SK-N-SH (cell line): Measurements from ENCODE around the gene SPIB. TPM values are rescaled to one million over a fixed set of nuclear protein-coding genes. Genes with fewer than 3 reads are reported as not detected.

ENCODE experiments used
- CTCF ChIA-PET: fragments of 300-600, 350-600 bp; formaldehyde crosslinking; extraction: SDS; loops from one replicate; lab custom pipeline; 2021; lab: Yijun Ruan, JAX
- POLR2A ChIA-PET: fragments of 350-600 bp; sonication (Branson Sonifier 250); formaldehyde crosslinking; extraction: SDS; loops from one replicate; lab custom pipeline; 2020; ENCODE audit warnings: antibody characterized with exemption, inconsistent platforms; lab: Yijun Ruan, JAX
- DNase-seq: peaks from one replicate; pipeline ENCODE4 v3.0.0; 2012
- H2AFZ ChIP-seq: fragments of 200-600 bp; sonication (generic); 2 replicates; pipeline ENCODE4 v1.8.1; 2016; ENCODE audit warnings: antibody characterized with exemption, mild to moderate bottlenecking, low read depth
- H3F3A ChIP-seq: fragments of 200-600 bp; sonication (generic); replicated peaks from 2 replicates; pipeline ENCODE3; 2016; ENCODE audit warnings: antibody characterized with exemption, mild to moderate bottlenecking; ENCODE audit not compliant: insufficient read depth
- H3K27ac ChIP-seq, 2 experiments: fragments of 200-500 bp in 1 of 2; fragments of 200-600 bp in 1 of 2; sonication (Bioruptor generic) in 1 of 2; sonication (generic), shearing (Covaris generic) in 1 of 2; 2 replicates each; pipeline versions ENCODE4 v1.5.1 to v1.6.1; 2014 to 2016; ENCODE audit warnings: low read depth in 2 of 2, inconsistent platforms in 1 of 2, low read length in 1 of 2, mild to moderate bottlenecking in 1 of 2, mixed read lengths in 1 of 2
- H3K27me3 ChIP-seq: fragments of 200-600 bp; sonication (generic), shearing (Covaris generic); 2 replicates; pipeline ENCODE4 v1.6.1; 2016; ENCODE audit warnings: mixed run types; ENCODE audit not compliant: insufficient read depth
- H3K36me3 ChIP-seq, 2 experiments: fragments of 200-500 bp in 1 of 2; fragments of 200-600 bp in 1 of 2; sonication (Bioruptor generic) in 1 of 2; sonication (generic) in 1 of 2; replicated peaks in 1 of 2; 2 replicates each; pipeline versions ENCODE3 to v1.5.1; 2014 to 2016; ENCODE audit warnings: low read length in 1 of 2, mild to moderate bottlenecking in 1 of 2; ENCODE audit not compliant: insufficient read depth in 2 of 2, control insufficient read depth in 1 of 2
- H3K4me1 ChIP-seq, 2 experiments: fragments of 200-500 bp in 1 of 2; fragments of 200-600 bp in 1 of 2; sonication (Bioruptor generic) in 1 of 2; sonication (generic), shearing (Covaris generic) in 1 of 2; 2 replicates each; pipeline versions ENCODE4 v1.5.1 to v1.6.1; 2014 to 2016; ENCODE audit warnings: low read depth in 1 of 2, low read length in 1 of 2, mixed run types in 1 of 2; ENCODE audit not compliant: insufficient read depth in 2 of 2, control insufficient read depth in 1 of 2
- H3K4me2 ChIP-seq: fragments of 200-600 bp; sonication (generic), shearing (Covaris generic); 2 replicates; pipeline ENCODE4 v1.6.1; 2017; ENCODE audit warnings: mixed run types
- H3K4me3 ChIP-seq, 2 experiments: fragments of 200-500 bp in 1 of 2; fragments of 200-600 bp in 1 of 2; sonication (Bioruptor generic) in 1 of 2; sonication (generic), shearing (Covaris generic) in 1 of 2; 2 replicates each; pipeline versions ENCODE4 v1.5.1 to v1.8.1; 2014 to 2016; ENCODE audit warnings: low read depth in 2 of 2, inconsistent platforms in 1 of 2, low read length in 1 of 2, mild to moderate bottlenecking in 1 of 2, mixed read lengths in 1 of 2, moderate library complexity in 1 of 2
- H3K79me2 ChIP-seq: fragments of 200-600 bp; sonication (generic); 2 replicates; pipeline ENCODE4 v1.8.1; 2017; ENCODE audit warnings: mild to moderate bottlenecking; ENCODE audit not compliant: insufficient read depth
- H3K9ac ChIP-seq: fragments of 200-600 bp; sonication (generic); 2 replicates; pipeline ENCODE4 v1.6.1; 2017; ENCODE audit warnings: mixed run types
- H3K9me2 ChIP-seq: fragments of 200-600 bp; sonication (generic); 2 replicates; pipeline ENCODE4 v1.6.1; 2017; ENCODE audit warnings: mixed run types
- H3K9me3 ChIP-seq: fragments of 200-600 bp; sonication (generic); 2 replicates; pipeline ENCODE4 v1.6.1; 2017; ENCODE audit warnings: mixed run types, mild to moderate bottlenecking, moderate library complexity
- H4K20me1 ChIP-seq: fragments of 200-600 bp; sonication (generic); 2 replicates; pipeline ENCODE4 v1.6.1; 2017; ENCODE audit warnings: mild to moderate bottlenecking, mixed run types; ENCODE audit not compliant: insufficient read depth
- ELF1 ChIP-seq: IDR thresholded peaks from 2 replicates; pipeline ENCODE4 v1.4.0; 2012
- EP300 ChIP-seq, 2 experiments: IDR thresholded peaks; 2 replicates each; pipeline versions ENCODE4 v1.4.0 to v1.6.1; 2012; ENCODE audit warnings: borderline replicate concordance in 1 of 2, low read depth in 1 of 2, low read length in 1 of 2
- EZH2phosphoT487 ChIP-seq: fragments of 200-600 bp; sonication (generic); IDR thresholded peaks from 2 replicates; pipeline ENCODE4 v1.6.1; 2017; ENCODE audit warnings: low read depth, mixed run types, mild to moderate bottlenecking, antibody characterized with exemption, moderate library complexity, borderline replicate concordance
- FOSL2 ChIP-seq: IDR thresholded peaks from 2 replicates; pipeline ENCODE4 v1.4.0; 2012; ENCODE audit warnings: low read depth, mild to moderate bottlenecking, moderate library complexity, borderline replicate concordance
- FOXJ3 ChIP-seq: sonication (generic); formaldehyde crosslinking; IDR thresholded peaks from 2 replicates; pipeline ENCODE4 v1.5.1; 2020; ENCODE audit warnings: mild to moderate bottlenecking, missing genetic modification reagents
- FOXM1 ChIP-seq: IDR thresholded peaks from 2 replicates; pipeline ENCODE4 v1.4.0; 2012; ENCODE audit warnings: low read depth, mild to moderate bottlenecking
- GABPA ChIP-seq: IDR thresholded peaks from 2 replicates; pipeline ENCODE4 v1.4.0; 2012; ENCODE audit warnings: low read depth, mild to moderate bottlenecking
- GATA2 ChIP-seq: sonication (generic); formaldehyde crosslinking; IDR thresholded peaks from 2 replicates; pipeline ENCODE4 v1.5.0; 2020; ENCODE audit warnings: mild to moderate bottlenecking, missing genetic modification reagents
- JUND ChIP-seq: IDR thresholded peaks from 2 replicates; pipeline ENCODE4 v1.4.0; 2012
- NFIC ChIP-seq: IDR thresholded peaks from 2 replicates; pipeline ENCODE4 v1.4.0; 2012; ENCODE audit warnings: borderline replicate concordance
- PBX3 ChIP-seq: IDR thresholded peaks from 2 replicates; pipeline ENCODE4; 2012
- RAD21 ChIP-seq: IDR thresholded peaks from 2 replicates; pipeline ENCODE4 v1.6.1; 2012; ENCODE audit warnings: mild to moderate bottlenecking, low read length
- RFX5 ChIP-seq: IDR thresholded peaks from 2 replicates; pipeline ENCODE4 v1.6.1; 2012; ENCODE audit warnings: mild to moderate bottlenecking, improper control_type of control experiment, low read length
- SMC3 ChIP-seq: IDR thresholded peaks from 2 replicates; pipeline ENCODE4 v1.6.1; 2012; ENCODE audit warnings: low read depth, low read length, improper control_type of control experiment
- USF2 ChIP-seq: fragments of 150-350 bp; IDR thresholded peaks from 2 replicates; pipeline ENCODE4 v1.6.1; 2017; ENCODE audit warnings: antibody characterized with exemption, low read length, low read depth, borderline replicate concordance
- YY1 ChIP-seq: IDR thresholded peaks from 2 replicates; pipeline ENCODE4 v1.4.0; 2012; ENCODE audit warnings: low read depth, mild to moderate bottlenecking
- WGBS: methylation state at CpG from one replicate; pipeline ENCODE4 v1.1.6; 2017; ENCODE audit warnings: low lambda C conversion rate; 5-methylcytosine and 5-hydroxymethylcytosine counted together
- polyA plus RNA-seq, 3 experiments: library from polyadenylated mRNA; depleted of rRNA; stranded (reverse); fragments of >200 nt; gene quantifications; 2 replicates each; pipeline ENCODE4 v1.2.3, GENCODE V29; 2012
- TF ChIP-seq, protein P1 (sequence below): IDR thresholded peaks from 2 replicates; pipeline ENCODE4 v1.6.1; 2012; ENCODE audit warnings: mild to moderate bottlenecking, low read depth, low read length, moderate library complexity

SPIB gene
- polyA plus RNA-seq, 1 of the 3 experiments (the other 2 are of a cell fraction): not detected

- Histone ChIP-seq H3K4me1 (peaks cover 0 to 6% of the 10 kb centered on the region in 2 experiments; a peak in 1 of 4 replicates), H3K9me3 (no peaks in the 10 kb centered on the region), H3K9ac (no peak overlapping the region), H3K9me2 (no peaks in the 10 kb centered on the region), H2AFZ (no peak overlapping the region)
- CTCF ChIA-PET: interaction anchor here (1.2 to 3.7 kb wide), 4 partner anchors 12 to 58 kb away, joined by 3 to 14 read pairs (median 5); no protein-coding TSS in a partner anchor
- TF ChIP-seq YY1 (no peak), GATA2 (CRISPR knock-in tag) (no peak), PBX3 (no peak), RAD21 (no peak), ELF1 (no peak), RFX5 (no peak), EP300 (IDR thresholded peaks at IDR 0.05; ENCODE audit: borderline replicate concordance in 1 of 2, low read depth in 1 of 2, low read length in 1 of 2) (no peak), GABPA (no peak), SMC3 (no peak), JUND (no peak), FOSL2 (no peak), FOXJ3 (CRISPR knock-in tag) (no peak), FOXM1 (no peak), NFIC (no peak), EZH2phosphoT487 (no peak), USF2 (no peak)
- TF ChIP-seq, protein P1, sequence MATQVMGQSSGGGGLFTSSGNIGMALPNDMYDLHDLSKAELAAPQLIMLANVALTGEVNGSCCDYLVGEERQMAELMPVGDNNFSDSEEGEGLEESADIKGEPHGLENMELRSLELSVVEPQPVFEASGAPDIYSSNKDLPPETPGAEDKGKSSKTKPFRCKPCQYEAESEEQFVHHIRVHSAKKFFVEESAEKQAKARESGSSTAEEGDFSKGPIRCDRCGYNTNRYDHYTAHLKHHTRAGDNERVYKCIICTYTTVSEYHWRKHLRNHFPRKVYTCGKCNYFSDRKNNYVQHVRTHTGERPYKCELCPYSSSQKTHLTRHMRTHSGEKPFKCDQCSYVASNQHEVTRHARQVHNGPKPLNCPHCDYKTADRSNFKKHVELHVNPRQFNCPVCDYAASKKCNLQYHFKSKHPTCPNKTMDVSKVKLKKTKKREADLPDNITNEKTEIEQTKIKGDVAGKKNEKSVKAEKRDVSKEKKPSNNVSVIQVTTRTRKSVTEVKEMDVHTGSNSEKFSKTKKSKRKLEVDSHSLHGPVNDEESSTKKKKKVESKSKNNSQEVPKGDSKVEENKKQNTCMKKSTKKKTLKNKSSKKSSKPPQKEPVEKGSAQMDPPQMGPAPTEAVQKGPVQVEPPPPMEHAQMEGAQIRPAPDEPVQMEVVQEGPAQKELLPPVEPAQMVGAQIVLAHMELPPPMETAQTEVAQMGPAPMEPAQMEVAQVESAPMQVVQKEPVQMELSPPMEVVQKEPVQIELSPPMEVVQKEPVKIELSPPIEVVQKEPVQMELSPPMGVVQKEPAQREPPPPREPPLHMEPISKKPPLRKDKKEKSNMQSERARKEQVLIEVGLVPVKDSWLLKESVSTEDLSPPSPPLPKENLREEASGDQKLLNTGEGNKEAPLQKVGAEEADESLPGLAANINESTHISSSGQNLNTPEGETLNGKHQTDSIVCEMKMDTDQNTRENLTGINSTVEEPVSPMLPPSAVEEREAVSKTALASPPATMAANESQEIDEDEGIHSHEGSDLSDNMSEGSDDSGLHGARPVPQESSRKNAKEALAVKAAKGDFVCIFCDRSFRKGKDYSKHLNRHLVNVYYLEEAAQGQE: no peak
- TF ChIP-seq, all 33 proteins: peak for 0
- DNase-seq: no peak
- H3K79me2 ChIP-seq: no peaks in the 10 kb centered on the region
- no peaks in the 10 kb centered on the region for H3K36me3 ChIP-seq
- H3K4me3 ChIP-seq: no peak overlapping the region
- no peaks in the 10 kb centered on the region for H3F3A ChIP-seq
- no peaks in the 10 kb centered on the region for H4K20me1 ChIP-seq
- H3K27ac ChIP-seq: no peak overlapping the region
- POLR2A ChIA-PET: no interaction called here
- H3K27me3 ChIP-seq: peaks cover 4% of the 10 kb centered on the region
- no peak overlapping the region for H3K4me2 ChIP-seq
- WGBS: 71% methylated on average over 21 of the region's 26 CpGs
These were observed 8.7 kb downstream of the SPIB start for GRCh38 chr19:50427318-50427925.
